HCT116 (cell line): ENCODE data around the gene NEK9. TPM values are rescaled to one million over a fixed set of nuclear protein-coding genes. Genes with fewer than 3 reads are reported as not detected.

Experiments used
- ATAC-seq: fragments of 200-7000 bp; cut with Tn5 transposase; 2 replicates; pipeline ENCODE4 v1.9.1; 2020; ENCODE audit warnings: mild to moderate bottlenecking, moderate library complexity
- BruUV-seq: library from RNA; stranded (reverse); fragments of 400-500 nt; replicated peaks from 2 replicates; lab custom pipeline; 2021; lab: Mats Ljungman, UMichigan
- CTCF ChIA-PET: fragments of 300-600 bp; sonication (Branson Sonifier 250); formaldehyde crosslinking; loops from one replicate; lab custom pipeline; 2021; ENCODE audit warnings: antibody characterized with exemption; lab: Charles Lee
- POLR2A ChIA-PET: fragments of 300-600, 350-600 bp; sonication (Branson Sonifier 250); formaldehyde crosslinking; loops from one replicate; lab custom pipeline; 2021; ENCODE audit warnings: antibody characterized with exemption; lab: Charles Lee
- RAD21 ChIA-PET, 2 experiments: fragments of 300-600 bp; sonication (Branson Sonifier 250); formaldehyde crosslinking; loops; one replicate each; lab custom pipeline; 2023; ENCODE audit warnings: low total read pairs in 2 of 2; ENCODE audit not compliant: uncharacterized antibody in 2 of 2, unreplicated experiment in 2 of 2, low non-redundant PET in 1 of 2; lab: Charles Lee
- DNase-seq: peaks from one replicate; pipeline ENCODE4 v3.0.0-alpha.2; 2010; ENCODE audit warnings: low read depth, low spot score
- H2AFZ ChIP-seq: fragments of 200-600 bp; shearing (Covaris generic), sonication (generic); 2 replicates; pipeline ENCODE4 v1.6.1; 2017; ENCODE audit warnings: low read depth, mixed run types, mixed read lengths, antibody characterized with exemption, low read length; ENCODE audit not compliant: poor library complexity, severe bottlenecking
- H3K27ac ChIP-seq: 2 replicates; pipeline ENCODE4 v1.5.1; 2012; ENCODE audit warnings: low read depth, low read length
- H3K27me3 ChIP-seq: fragments of 200-600 bp; sonication (generic); 2 replicates; pipeline ENCODE4 v1.6.1; 2016; ENCODE audit warnings: mixed run types, low read length, mixed read lengths; ENCODE audit not compliant: insufficient read depth
- H3K36me3 ChIP-seq, 2 experiments: fragments of 200-500 bp in 1 of 2; fragments of 200-600 bp in 1 of 2; sonication (Bioruptor generic) in 1 of 2; sonication (generic) in 1 of 2; 2 replicates each; pipeline versions ENCODE4 v1.5.1 to v1.6.1; 2014 to 2016; ENCODE audit warnings: low read length in 2 of 2, inconsistent platforms in 1 of 2, mixed read lengths in 1 of 2, mixed run types in 1 of 2; ENCODE audit not compliant: insufficient read depth in 2 of 2, control insufficient read depth in 1 of 2
- H3K4me1 ChIP-seq, 2 experiments: fragments of 200-600 bp in 1 of 2; sonication (generic) in 1 of 2; 2 replicates each; pipeline versions ENCODE4 v1.5.1 to v1.6.1; 2012 to 2017; ENCODE audit warnings: low read length in 2 of 2, inconsistent platforms in 1 of 2, mild to moderate bottlenecking in 1 of 2, mixed read lengths in 1 of 2, mixed run types in 1 of 2, moderate library complexity in 1 of 2; ENCODE audit not compliant: insufficient read depth in 2 of 2, control insufficient read depth in 1 of 2
- H3K4me2 ChIP-seq: fragments of 200-600 bp; sonication (generic); 2 replicates; pipeline ENCODE4 v1.6.1; 2017; ENCODE audit warnings: mixed run types, low read length, mixed read lengths
- H3K4me3 ChIP-seq, 2 experiments: fragments of 200-600 bp in 1 of 2; sonication (generic) in 1 of 2; replicated peaks in 1 of 2; 2 replicates each; pipeline ENCODE4 v1.5.1; 2011 to 2016; ENCODE audit warnings: low read length in 2 of 2, control low read depth in 1 of 2, low read depth in 1 of 2, mild to moderate bottlenecking in 1 of 2, mixed read lengths in 1 of 2, mixed run types in 1 of 2
- H3K79me2 ChIP-seq: fragments of 200-600 bp; sonication (generic); 2 replicates; pipeline ENCODE4 v1.6.1; 2017; ENCODE audit warnings: mild to moderate bottlenecking, mixed run types, low read length, moderate library complexity, mixed read lengths; ENCODE audit not compliant: insufficient read depth
- H3K9ac ChIP-seq: fragments of 200-600 bp; sonication (generic); 2 replicates; pipeline ENCODE4 v1.6.1; 2016; ENCODE audit warnings: low read length, mixed read lengths
- H3K9me2 ChIP-seq: fragments of 200-600 bp; sonication (generic), shearing (Covaris generic); 2 replicates; pipeline ENCODE4 v1.6.1; 2017; ENCODE audit warnings: mixed run types, mild to moderate bottlenecking, moderate library complexity; ENCODE audit not compliant: insufficient read depth
- H3K9me3 ChIP-seq, 2 experiments: fragments of 200-500 bp in 1 of 2; fragments of 200-600 bp in 1 of 2; sonication (Bioruptor generic) in 1 of 2; sonication (generic) in 1 of 2; 2 replicates each; pipeline ENCODE4 v1.6.1; 2014 to 2017; ENCODE audit warnings: low read length in 2 of 2, mixed read lengths in 2 of 2, inconsistent platforms in 1 of 2, low read depth in 1 of 2, mild to moderate bottlenecking in 1 of 2, mixed run types in 1 of 2, moderate library complexity in 1 of 2; ENCODE audit not compliant: control insufficient read depth in 1 of 2, insufficient read depth in 1 of 2
- H4K20me1 ChIP-seq: fragments of 200-600 bp; sonication (generic), shearing (Covaris generic); 2 replicates; pipeline ENCODE4 v1.6.1; 2017; ENCODE audit warnings: mixed run types, mild to moderate bottlenecking, moderate library complexity; ENCODE audit not compliant: insufficient read depth
- CBX3 ChIP-seq: IDR thresholded peaks from 2 replicates; pipeline ENCODE4 v1.6.1; 2012; ENCODE audit warnings: low read depth
- CEBPB ChIP-seq: IDR thresholded peaks from 2 replicates; pipeline ENCODE4 v1.6.1; 2012; ENCODE audit warnings: low read depth
- EGR1 ChIP-seq: IDR thresholded peaks from 2 replicates; pipeline ENCODE4 v1.6.1; 2012; ENCODE audit warnings: low read depth
- ELF1 ChIP-seq: IDR thresholded peaks from 2 replicates; pipeline ENCODE4 v1.6.1; 2012; ENCODE audit warnings: low read depth, borderline replicate concordance
- EZH2 ChIP-seq: fragments of 200-600 bp; sonication (generic); IDR thresholded peaks from 2 replicates; pipeline ENCODE4 v1.6.1; 2017; ENCODE audit warnings: antibody characterized with exemption, mixed run types
- FOSL1 ChIP-seq: IDR thresholded peaks from 2 replicates; pipeline ENCODE4 v1.6.1; 2012; ENCODE audit warnings: low read depth
- JUND ChIP-seq: IDR thresholded peaks from 2 replicates; pipeline ENCODE4 v1.6.1; 2012
- POLR2A ChIP-seq: IDR thresholded peaks from 2 replicates; pipeline ENCODE4 v1.7.0; 2011; ENCODE audit warnings: borderline replicate concordance; ENCODE audit not compliant: insufficient read depth, insufficient read length; ENCODE audit errors: extremely low read depth
- RAD21 ChIP-seq: IDR thresholded peaks from 2 replicates; pipeline ENCODE4 v1.6.1; 2012; ENCODE audit warnings: low read depth, mild to moderate bottlenecking
- REST ChIP-seq: IDR thresholded peaks from 2 replicates; pipeline ENCODE4 v1.6.1; 2012; ENCODE audit warnings: low read depth
- SP1 ChIP-seq: IDR thresholded peaks from 2 replicates; pipeline ENCODE4 v1.6.1; 2012; ENCODE audit warnings: low read depth
- TCF7L2 ChIP-seq: IDR thresholded peaks from 2 replicates; pipeline ENCODE4 v1.7.0; 2011; ENCODE audit warnings: borderline replicate concordance, inconsistent platforms; ENCODE audit not compliant: insufficient read depth, insufficient read length; ENCODE audit errors: extremely low read depth
- ZBTB33 ChIP-seq: IDR thresholded peaks from 2 replicates; pipeline ENCODE4 v1.6.1; 2011; ENCODE audit warnings: mild to moderate bottlenecking, low read length, moderate library complexity; ENCODE audit not compliant: insufficient replicate concordance; ENCODE audit errors: extremely low read depth
- ZFX ChIP-seq: fragments of 450-650 bp; IDR thresholded peaks from 2 replicates; pipeline ENCODE4 v1.6.1; 2017
- ZNF274 ChIP-seq: fragments of 200-500 bp; sonication (Bioruptor generic); IDR thresholded peaks from 2 replicates; pipeline ENCODE4 v1.6.1; 2014; ENCODE audit warnings: mild to moderate bottlenecking, low read depth, low read length, inconsistent platforms
- intact Hi-C: fragments of 100-400 bp; cut with micrococcal nuclease; formaldehyde crosslinking; loops from 2 replicates; pipeline ENCODE4 v1.10.0; 2022
- total RNA-seq: library from RNA; stranded (reverse); gene quantifications from one replicate; pipeline ENCODE4 v1.2.1, GENCODE V29; 2021; ENCODE audit not compliant: unreplicated experiment

Gene NEK9
- total RNA-seq, 1 experiment from 2014 or later, result 64.4 TPM

- RAD21 ChIA-PET, result no interaction called here
Measured at GRCh38 chr14:75140620-75141019, 13.8 kb upstream of the NEK9 start.

GRCh38 chr14:75139185-75139584, 12.3 kb upstream of the NEK9 start:
- Histone ChIP-seq H3K4me2 (no peak overlapping the region), H4K20me1 (no peaks in the 10 kb centered on the region; the same call in 1 of the 2 replicates), H3K79me2 (peaks cover 56% of the 10 kb centered on the region), H3K36me3 (peaks cover 0 to 14% of the 10 kb centered on the region in 2 experiments; a peak in 3 of 4 replicates), H3K9me3 (no peaks in the 10 kb centered on the region), H2AFZ (no peak overlapping the region), H3K9ac (no peak overlapping the region), H3K4me3 (no peak overlapping the region), H3K4me1 (no peaks in the 10 kb centered on the region), H3K9me2 (no peaks in the 10 kb centered on the region), H3K27ac (no peak overlapping the region), H3K27me3 (no peaks in the 10 kb centered on the region)
- no TSS peak for BruUV-seq
- intact Hi-C loops, result no loop called here
- CTCF ChIA-PET, result interaction anchor here (1.7 kb wide), 1 partner anchor 163 kb away, joined by 3 read pairs; no protein-coding TSS in a partner anchor
- ATAC-seq, result no peak
- no peak for DNase-seq
- POLR2A ChIA-PET, result no interaction called here
- RAD21 ChIA-PET, result no interaction called here
- TF ChIP-seq ZFX (no peak), CBX3 (no peak), RAD21 (no peak), CEBPB (no peak), SP1 (no peak), EGR1 (no peak), ZBTB33 (no peak), TCF7L2 (no peak), POLR2A (no peak), FOSL1 (no peak), REST (no peak), ELF1 (no peak), EZH2 (no peak), ZNF274 (no peak), JUND (no peak)

More at GRCh38 chr14:75140620-75141019, 13.8 kb upstream of the NEK9 start:
- TF ChIP-seq POLR2A, result no peak
- no peak for TF ChIP-seq JUND
- Histone ChIP-seq H3K4me2 (no peak overlapping the region), H3K79me2 (peaks cover 66% of the 10 kb centered on the region), H3K4me1 (no peaks in the 10 kb centered on the region), H3K9me2 (no peaks in the 10 kb centered on the region), H3K9ac (no peak overlapping the region), H3K27me3 (no peaks in the 10 kb centered on the region), H3K27ac (no peak overlapping the region), H2AFZ (no peak overlapping the region), H3K9me3 (no peaks in the 10 kb centered on the region), H4K20me1 (no peaks in the 10 kb centered on the region; the same call in 1 of the 2 replicates), H3K4me3 (no peak overlapping the region), H3K36me3 (peaks cover 5 to 7% of the 10 kb centered on the region in 2 experiments; a peak in 3 of 4 replicates)
- intact Hi-C loops, result no loop called here
- ATAC-seq (no peak), DNase-seq (no peak)
- CTCF ChIA-PET, result interaction anchor here (1.7 kb wide), 1 partner anchor 161 kb away, joined by 3 read pairs; no protein-coding TSS in a partner anchor
- no TSS peak for BruUV-seq
- POLR2A ChIA-PET, result no interaction called here
